HepG2 (cell line): ENCODE data around the gene CCDC86. TPM values are rescaled to one million over a fixed set of nuclear protein-coding genes. Genes with fewer than 3 reads are reported as not detected.

Experiments used
- ATAC-seq: fragments of 200-7000 bp; cut with Tn5 transposase; 3 replicates; pipeline ENCODE4 v1.9.1; 2020; ENCODE audit warnings: mild to moderate bottlenecking, moderate library complexity
- BruUV-seq: library from RNA; stranded (reverse); fragments of 400-500 nt; replicated peaks from 2 replicates; lab custom pipeline; 2021; lab: Mats Ljungman, UMichigan
- CTCF ChIA-PET: fragments of 300-600 bp; formaldehyde crosslinking; extraction: SDS; loops from one replicate; lab custom pipeline; 2021; ENCODE audit warnings: low total read pairs, inconsistent platforms, low intra/inter-chr PET ratio; lab: Yijun Ruan, JAX
- POLR2A ChIA-PET: fragments of 350-600 bp; sonication (Branson Sonifier 250); formaldehyde crosslinking; loops from one replicate; lab custom pipeline; 2020; ENCODE audit warnings: antibody characterized with exemption, inconsistent platforms; lab: Yijun Ruan, JAX
- DNase-seq: peaks from one replicate; pipeline ENCODE4 v3.0.0-alpha.2; 2015; ENCODE audit warnings: low spot score
- FAIRE-seq: peaks from 3 replicates; lab custom pipeline; 2011; peaks lifted over from hg19 to GRCh38; lab: Jason Lieb, UNC
- H2AFZ ChIP-seq: one replicate; pipeline ENCODE4 v1.6.1; 2011; ENCODE audit warnings: low read length, inconsistent platforms
- H3K27ac ChIP-seq: fragments of 300-600 bp; 3 replicates; pipeline ENCODE4 v1.8.0; 2011; ENCODE audit warnings: mixed run types, mild to moderate bottlenecking, mixed read lengths, low read length, inconsistent platforms; ENCODE audit not compliant: insufficient read depth; ENCODE audit errors: extremely low read length
- H3K27me3 ChIP-seq, 2 experiments: fragments of 200-600 bp in 1 of 2; 2 replicates in 1 of 2; 3 replicates in 1 of 2; pipeline versions ENCODE4 v1.6.0 to v1.8.0; 2011; ENCODE audit warnings: low read length in 2 of 2, mild to moderate bottlenecking in 2 of 2, moderate library complexity in 2 of 2, inconsistent platforms in 1 of 2; ENCODE audit not compliant: insufficient read depth in 2 of 2, control insufficient read depth in 1 of 2
- H3K36me3 ChIP-seq, 2 experiments: fragments of 200-600 bp in 1 of 2; replicated peaks in 1 of 2; 2 replicates in 1 of 2; 3 replicates in 1 of 2; pipeline versions ENCODE4 v1.5.1 to v1.8.0; 2011; ENCODE audit warnings: low read length in 2 of 2, inconsistent platforms in 1 of 2; ENCODE audit not compliant: insufficient read depth in 2 of 2, control insufficient read depth in 1 of 2
- H3K4me1 ChIP-seq: 2 replicates; pipeline ENCODE4 v1.5.1; 2012; ENCODE audit warnings: low read length, inconsistent platforms; ENCODE audit not compliant: insufficient read depth
- H3K4me2 ChIP-seq: 2 replicates; pipeline ENCODE4 v1.6.0; 2011; ENCODE audit warnings: low read depth, low read length, inconsistent platforms
- H3K4me3 ChIP-seq, 3 experiments: fragments of 200-600 bp in 1 of 3; sonication (generic), shearing (Covaris generic) in 1 of 3; replicated peaks in 1 of 3; 2 replicates each; pipeline ENCODE4 v1.5.1; 2011 to 2016; ENCODE audit warnings: low read length in 3 of 3, inconsistent platforms in 2 of 3, low read depth in 2 of 3, mild to moderate bottlenecking in 2 of 3, control low read depth in 1 of 3, mixed read lengths in 1 of 3; ENCODE audit not compliant: insufficient read depth in 1 of 3
- H3K79me2 ChIP-seq: one replicate; pipeline ENCODE4 v1.6.1; 2011; ENCODE audit warnings: low read length, inconsistent platforms; ENCODE audit not compliant: insufficient read depth
- H3K9ac ChIP-seq: 2 replicates; pipeline ENCODE4 v1.6.0; 2011; ENCODE audit warnings: mild to moderate bottlenecking, low read depth, low read length, inconsistent platforms; ENCODE audit not compliant: insufficient read depth
- H3K9me3 ChIP-seq: 2 replicates; pipeline ENCODE4 v1.5.1; 2012; ENCODE audit warnings: mild to moderate bottlenecking, low read length
- H4K20me1 ChIP-seq: 2 replicates; pipeline ENCODE4 v1.6.0; 2011; ENCODE audit warnings: inconsistent platforms, mild to moderate bottlenecking, low read length, moderate library complexity; ENCODE audit not compliant: insufficient read depth
- GLI4 ChIP-seq: sonication (generic); formaldehyde crosslinking; IDR thresholded peaks from 2 replicates; pipeline ENCODE4 v1.5.1; 2020; ENCODE audit warnings: missing genetic modification reagents, mild to moderate bottlenecking, moderate library complexity, borderline replicate concordance
- GTF2F1 ChIP-seq: fragments of 150-350 bp; IDR thresholded peaks from 2 replicates; pipeline ENCODE4 v1.6.1; 2014; ENCODE audit warnings: low read length
- HNF1B ChIP-seq: sonication (generic); formaldehyde crosslinking; IDR thresholded peaks from 2 replicates; pipeline ENCODE4 v1.5.1; 2020; ENCODE audit warnings: mild to moderate bottlenecking, moderate library complexity, missing genetic modification reagents
- NPAS2 ChIP-seq: sonication (generic); formaldehyde crosslinking; IDR thresholded peaks from 2 replicates; pipeline ENCODE4 v1.8.0; 2022; ENCODE audit warnings: mild to moderate bottlenecking, missing genetic modification reagents, borderline replicate concordance
- ZNF143 ChIP-seq: sonication (generic); formaldehyde crosslinking; IDR thresholded peaks from 2 replicates; pipeline ENCODE4 v1.4.0; 2020; ENCODE audit warnings: missing genetic modification reagents
- ZNF496 ChIP-seq: sonication (generic); formaldehyde crosslinking; IDR thresholded peaks from 2 replicates; pipeline ENCODE4 v1.8.1; 2023; ENCODE audit warnings: mild to moderate bottlenecking, moderate library complexity, missing genetic modification reagents; ENCODE audit not compliant: insufficient replicate concordance
- ZNF605 ChIP-seq: sonication (generic); formaldehyde crosslinking; IDR thresholded peaks from 2 replicates; pipeline ENCODE4 v1.8.0; 2022; ENCODE audit warnings: mild to moderate bottlenecking, missing genetic modification reagents
- ZNF614 ChIP-seq: IDR thresholded peaks from 2 replicates; pipeline ENCODE4 v1.6.1; 2018; ENCODE audit warnings: missing biosample characterization, missing genetic modification reagents, inconsistent platforms, borderline replicate concordance
- ZNF792 ChIP-seq: IDR thresholded peaks from 2 replicates; pipeline ENCODE4 v1.6.1; 2016
- ZNF83 ChIP-seq: sonication (generic); formaldehyde crosslinking; IDR thresholded peaks from 2 replicates; pipeline ENCODE4 v1.4.0; 2020; ENCODE audit warnings: missing genetic modification reagents, mild to moderate bottlenecking, borderline replicate concordance
- WGBS: methylation state at CpG from one replicate; pipeline ENCODE4 v1.1.6; 2017; ENCODE audit warnings: low lambda C conversion rate; 5-methylcytosine and 5-hydroxymethylcytosine counted together
- in situ Hi-C: cut with HindIII; loops from 2 replicates; pipeline ENCODE4 v1.10.0; 2017; ENCODE audit warnings: low pct_unique_long_range_greater_than_20kb; ENCODE audit not compliant: extremely low pct_ligation_motif_present
- intact Hi-C: fragments of 100-400 bp; cut with micrococcal nuclease; formaldehyde crosslinking; loops from one replicate; pipeline ENCODE4 v1.10.0; 2022; ENCODE audit not compliant: unreplicated experiment
- polyA plus RNA-seq, 8 experiments: library from polyadenylated mRNA; depleted of rRNA in 3 of 8; stranded (reverse) in 7 of 8; unstranded in 1 of 8; fragments of >200 nt; fragmentation: Illumina TruSeq in 4 of 8; extraction: Trizol in 4 of 8; gene quantifications; 2 replicates each; pipeline versions ENCODE4 v1.2.1 to v1.2.3, GENCODE V29; 2011 to 2016; ENCODE audit warnings: low read depth in 4 of 8, missing spikeins in 1 of 8, mixed read lengths in 1 of 8; ENCODE audit not compliant: insufficient read depth in 1 of 8
- total RNA-seq, 5 experiments: library from RNA; depleted of rRNA; stranded (reverse); fragments of >200 nt; fragmentation: Illumina TruSeq; extraction: Trizol; gene quantifications; 2 replicates each; pipeline ENCODE4 v1.2.3, GENCODE V29; 2016; ENCODE audit warnings: low read depth in 1 of 5
- TF ChIP-seq, protein P1 (sequence below): sonication (generic); formaldehyde crosslinking; IDR thresholded peaks from 2 replicates; pipeline ENCODE4 v1.4.0; 2020; ENCODE audit warnings: missing genetic modification reagents, borderline replicate concordance

The CCDC86 gene
- total and polyA plus RNA-seq, 2 of the 13 experiments (the other 11 are each of a cell fraction or from before 2014, with no cell fraction given): 33.8 to 37.6 TPM

GRCh38 chr11:60895687-60896086 lies 53.8 kb downstream of the CCDC86 start:
- H3K4me3 ChIP-seq: no peak overlapping the region
- in situ Hi-C loops (no loop called here), intact Hi-C loops (no loop called here)
- no peak overlapping the region for H2AFZ ChIP-seq
- no peak overlapping the region for H3K9ac ChIP-seq
- no peak for DNase-seq
- TF ChIP-seq ZNF496 (CRISPR knock-in tag) (no peak), ZNF143 (no peak), ZNF792 (CRISPR knock-in tag) (no peak), GTF2F1 (no peak), ZNF83 (no peak), HNF1B (no peak), NPAS2 (CRISPR knock-in tag) (no peak), ZNF605 (CRISPR knock-in tag) (no peak), ZNF614 (CRISPR knock-in tag) (no peak), GLI4 (CRISPR knock-in tag) (no peak)
- TF ChIP-seq, protein P1, sequence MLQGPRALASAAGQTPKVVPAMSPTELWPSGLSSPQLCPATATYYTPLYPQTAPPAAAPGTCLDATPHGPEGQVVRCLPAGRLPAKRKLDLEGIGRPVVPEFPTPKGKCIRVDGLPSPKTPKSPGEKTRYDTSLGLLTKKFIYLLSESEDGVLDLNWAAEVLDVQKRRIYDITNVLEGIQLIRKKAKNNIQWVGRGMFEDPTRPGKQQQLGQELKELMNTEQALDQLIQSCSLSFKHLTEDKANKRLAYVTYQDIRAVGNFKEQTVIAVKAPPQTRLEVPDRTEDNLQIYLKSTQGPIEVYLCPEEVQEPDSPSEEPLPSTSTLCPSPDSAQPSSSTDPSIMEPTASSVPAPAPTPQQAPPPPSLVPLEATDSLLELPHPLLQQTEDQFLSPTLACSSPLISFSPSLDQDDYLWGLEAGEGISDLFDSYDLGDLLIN (CRISPR knock-in tag): no peak
- H3K79me2 ChIP-seq: no peaks in the 10 kb centered on the region
- FAIRE-seq: no peak
- no TSS peak for BruUV-seq
- ATAC-seq: no peak
- no peaks in the 10 kb centered on the region for H3K9me3 ChIP-seq
- WGBS: 95% methylated on average over 5 of the region's 5 CpGs
- no peaks in the 10 kb centered on the region for H3K4me1 ChIP-seq
- no peak overlapping the region for H3K27ac ChIP-seq
- H3K27me3 ChIP-seq: no peaks in the 10 kb centered on the region
- no peak overlapping the region for H3K4me2 ChIP-seq
- CTCF ChIA-PET: no interaction called here
- H3K36me3 ChIP-seq: peaks cover 32 to 66% of the 10 kb centered on the region in 2 experiments
- POLR2A ChIA-PET: no interaction called here
- no peaks in the 10 kb centered on the region for H4K20me1 ChIP-seq
